Stimulated activated CD8-positive, alpha-beta memory T cell treated with anti-CD3 and anti-CD28 coated beads, Interleukin-15, amount 100 ng/mL, for 4 hours (primary cell): ENCODE measurements around the gene NARF.

ENCODE experiments used
- DNase-seq, 2 donors: peaks; one replicate each; pipeline ENCODE4 v3.0.0-alpha.2; 2020; ENCODE audit warnings: low read depth in 2 of 2

The NARF gene

DNA sequence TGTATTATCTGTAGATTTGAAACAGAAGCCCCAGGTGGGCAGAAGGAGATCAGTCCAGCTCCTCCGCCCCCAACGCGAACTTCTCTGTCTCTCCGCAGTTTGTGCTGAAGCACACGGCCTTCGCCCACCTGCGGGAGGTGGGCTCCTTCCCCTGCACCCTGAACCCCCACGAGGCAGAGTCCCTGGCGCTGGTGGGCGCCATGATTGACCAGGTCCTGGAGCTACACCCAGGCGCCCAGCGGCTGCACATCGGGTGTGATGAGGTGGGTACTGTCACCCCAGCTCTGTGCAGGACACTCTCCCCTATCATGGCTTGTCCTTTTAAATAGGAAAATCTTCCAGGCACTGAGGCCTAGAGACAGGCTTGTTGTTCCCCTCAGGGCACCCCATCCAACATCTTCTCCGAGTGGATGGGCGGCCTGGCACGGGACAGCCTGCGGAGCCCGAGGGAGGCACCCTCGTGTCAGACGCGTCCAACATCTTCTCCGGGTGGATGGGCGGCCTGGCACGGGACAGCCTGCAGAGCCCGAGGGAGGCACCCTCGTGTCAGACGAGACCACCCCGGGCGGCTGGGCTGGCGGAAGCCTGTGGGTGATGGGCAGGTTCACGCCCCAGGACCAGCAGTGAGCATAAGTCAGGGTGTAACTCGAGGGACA lies 24.9 kb upstream of the NARF start:
- no peak for DNase-seq

DNA sequence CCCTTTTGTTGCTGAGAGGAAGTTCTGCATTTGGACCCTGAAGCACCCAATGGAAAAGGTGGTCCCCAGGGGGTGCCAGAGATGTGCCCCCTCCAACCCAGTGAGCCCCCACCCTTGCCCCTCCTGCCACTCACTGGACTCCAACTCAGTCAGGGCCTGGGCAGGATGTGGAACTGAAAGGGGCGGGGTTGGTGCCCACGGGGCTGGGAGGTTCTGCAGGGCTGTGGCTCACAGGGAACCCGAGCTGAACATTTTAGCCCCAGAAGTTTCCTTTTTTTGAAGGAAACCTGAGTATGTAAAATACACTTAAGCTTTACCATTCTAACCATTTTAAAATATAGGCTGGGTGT lies 24.4 kb upstream of the NARF start:
- no peak for DNase-seq

DNA sequence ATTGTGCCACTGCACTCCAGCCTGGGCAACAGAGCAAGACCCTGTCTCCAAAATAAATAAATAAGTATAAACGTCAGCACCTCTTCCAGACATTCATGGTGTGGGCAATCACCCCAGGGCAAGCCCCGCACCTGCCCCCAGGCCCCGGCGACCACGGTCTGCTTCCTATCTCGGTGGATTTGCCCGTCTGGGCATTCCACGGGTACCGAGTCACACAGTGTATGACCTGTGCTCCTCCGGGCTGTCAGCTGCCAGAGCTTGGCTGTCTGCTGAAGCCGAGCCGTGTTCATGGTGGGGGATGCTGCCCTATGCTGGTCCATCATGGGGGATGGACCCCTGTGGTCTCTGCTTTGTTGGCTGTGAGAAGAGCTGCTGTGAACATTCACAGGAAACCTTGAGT lies 23.4 kb upstream of the NARF start:
- no peak for DNase-seq

DNA sequence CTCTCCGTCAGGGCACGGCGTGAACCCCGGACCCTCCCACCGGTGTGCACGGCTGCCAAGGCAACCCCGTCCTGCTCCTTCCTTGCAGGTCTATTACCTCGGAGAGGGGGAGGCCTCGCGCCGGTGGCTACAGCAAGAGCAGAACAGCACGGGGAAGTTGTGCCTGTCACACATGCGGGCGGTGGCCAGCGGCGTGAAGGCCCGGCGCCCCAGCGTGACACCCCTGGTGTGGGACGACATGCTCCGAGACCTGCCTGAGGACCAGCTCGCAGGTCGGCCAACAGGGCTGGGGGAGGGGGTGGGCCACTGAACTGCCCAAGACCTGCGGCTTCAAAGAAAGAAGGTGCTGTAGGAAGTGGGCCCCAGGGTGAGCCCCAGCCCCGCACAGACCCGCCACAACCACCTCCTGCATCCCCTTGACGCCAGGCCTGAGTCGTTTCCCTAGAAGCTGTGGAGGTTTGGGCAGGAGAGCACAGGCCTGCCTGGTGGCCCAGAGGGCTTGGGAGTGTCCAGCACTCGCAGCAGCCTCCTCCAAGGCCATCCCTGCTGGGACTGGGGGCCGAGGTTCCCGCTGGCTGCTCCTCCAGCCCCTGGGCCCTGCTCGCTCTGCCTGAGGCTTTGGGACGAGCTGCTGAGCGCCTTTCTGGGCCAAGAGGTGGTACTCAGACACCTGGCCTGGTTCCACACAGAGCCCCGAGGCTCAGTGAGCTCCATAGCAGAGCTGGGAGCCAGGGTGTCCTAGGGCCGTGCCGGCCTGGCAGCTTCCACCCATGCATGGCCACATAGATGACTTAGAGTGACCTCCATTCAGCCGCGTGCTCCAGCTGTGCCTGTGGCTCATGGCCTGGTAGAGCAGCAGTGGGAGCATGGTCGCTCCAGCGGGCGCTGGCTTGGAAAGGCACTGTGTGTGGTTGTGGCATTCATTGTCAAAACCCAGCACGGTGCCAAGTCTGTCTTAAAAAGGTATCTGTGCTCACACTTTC lies 22.6 kb upstream of the NARF start:
- no peak for DNase-seq

DNA sequence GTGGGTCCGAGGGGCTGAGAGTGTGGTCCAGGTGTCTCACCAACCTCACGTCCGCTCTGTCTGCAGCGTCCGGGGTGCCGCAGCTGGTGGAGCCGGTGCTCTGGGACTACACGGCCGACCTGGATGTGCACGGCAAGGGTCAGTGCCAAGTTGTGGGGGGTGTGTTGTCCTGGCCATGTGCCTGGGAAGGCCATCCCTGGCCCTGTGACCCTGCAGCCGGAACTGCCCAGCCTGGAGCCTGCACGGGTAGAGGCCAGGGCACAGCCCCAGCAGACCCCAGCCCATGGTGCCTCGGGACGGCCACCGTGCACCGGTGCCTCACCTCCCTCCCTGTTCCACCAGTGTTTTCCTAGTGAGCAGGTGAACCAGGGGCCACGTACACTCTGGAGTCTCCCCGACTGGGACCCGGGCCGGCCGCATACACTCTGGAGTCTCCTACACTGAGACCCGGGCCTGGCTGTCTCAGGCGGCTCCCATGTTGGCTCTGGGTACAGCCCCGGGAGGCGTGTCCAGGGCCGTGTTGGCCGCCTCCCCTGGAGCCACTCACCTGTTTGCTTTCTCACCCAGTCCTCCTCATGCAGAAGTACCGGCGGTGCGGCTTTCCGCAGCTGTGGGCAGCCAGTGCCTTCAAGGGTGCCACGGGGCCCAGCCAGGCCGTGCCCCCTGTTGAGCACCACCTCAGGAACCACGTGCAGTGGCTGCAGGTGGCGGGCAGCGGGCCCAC lies 21.8 kb upstream of the NARF start:
- no peak for DNase-seq

DNA sequence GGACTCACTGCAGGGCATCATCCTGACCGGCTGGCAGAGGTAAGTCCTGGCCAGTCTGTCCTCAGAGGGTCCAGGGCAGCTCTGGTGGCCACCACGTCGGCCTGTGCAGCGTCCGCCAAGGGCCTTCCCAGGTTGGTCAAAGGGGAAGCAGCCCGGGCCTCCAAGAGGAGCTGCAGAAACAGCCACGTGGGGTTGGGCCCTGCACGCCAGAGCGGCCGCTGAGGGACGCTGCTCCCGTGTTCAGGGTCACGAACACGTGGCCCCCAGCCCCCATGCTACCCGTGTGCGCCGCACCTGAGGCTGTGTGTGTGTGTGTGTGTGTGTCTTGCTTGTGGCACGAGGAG lies 21.2 kb upstream of the NARF start:
- no peak for DNase-seq

DNA sequence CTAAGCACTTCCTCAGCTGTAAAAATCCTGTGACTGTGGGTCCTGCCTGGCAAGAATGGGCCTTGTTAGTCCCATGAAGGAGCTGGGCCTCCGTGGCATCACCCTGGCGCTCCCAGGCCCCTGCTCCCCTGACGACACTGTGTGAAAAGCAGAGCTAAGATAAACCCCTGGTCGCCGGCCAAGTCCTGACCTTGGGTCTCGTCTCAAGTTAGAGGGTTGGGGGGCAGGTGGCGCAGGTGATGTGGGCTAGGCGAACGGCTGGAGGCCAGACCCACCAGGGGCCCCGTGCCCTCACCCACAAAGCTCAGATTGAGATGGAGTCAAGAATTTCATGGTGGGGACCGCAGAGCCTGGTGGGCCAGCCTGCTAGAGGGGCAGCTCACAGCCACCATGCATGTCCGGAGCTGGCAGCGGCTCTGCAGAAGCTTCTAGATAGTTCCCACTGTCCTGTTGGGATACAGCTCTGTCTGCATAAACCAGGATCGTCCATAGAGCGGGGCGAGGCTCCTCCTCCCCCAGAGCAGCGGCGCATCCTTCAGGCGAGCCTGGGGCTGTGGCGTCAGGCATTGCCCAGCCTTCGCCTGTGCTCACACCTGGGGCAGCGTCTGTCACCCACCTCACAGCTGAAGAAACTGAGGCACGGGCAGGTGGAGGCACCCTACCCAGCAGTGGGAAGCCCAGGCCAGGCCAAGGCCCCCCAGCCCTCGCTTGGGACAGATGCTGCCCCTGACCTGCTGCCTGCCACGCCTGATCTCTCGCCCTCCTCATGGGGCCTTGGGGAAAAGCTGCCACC lies 19.9 kb upstream of the NARF start:
- no peak for DNase-seq

DNA sequence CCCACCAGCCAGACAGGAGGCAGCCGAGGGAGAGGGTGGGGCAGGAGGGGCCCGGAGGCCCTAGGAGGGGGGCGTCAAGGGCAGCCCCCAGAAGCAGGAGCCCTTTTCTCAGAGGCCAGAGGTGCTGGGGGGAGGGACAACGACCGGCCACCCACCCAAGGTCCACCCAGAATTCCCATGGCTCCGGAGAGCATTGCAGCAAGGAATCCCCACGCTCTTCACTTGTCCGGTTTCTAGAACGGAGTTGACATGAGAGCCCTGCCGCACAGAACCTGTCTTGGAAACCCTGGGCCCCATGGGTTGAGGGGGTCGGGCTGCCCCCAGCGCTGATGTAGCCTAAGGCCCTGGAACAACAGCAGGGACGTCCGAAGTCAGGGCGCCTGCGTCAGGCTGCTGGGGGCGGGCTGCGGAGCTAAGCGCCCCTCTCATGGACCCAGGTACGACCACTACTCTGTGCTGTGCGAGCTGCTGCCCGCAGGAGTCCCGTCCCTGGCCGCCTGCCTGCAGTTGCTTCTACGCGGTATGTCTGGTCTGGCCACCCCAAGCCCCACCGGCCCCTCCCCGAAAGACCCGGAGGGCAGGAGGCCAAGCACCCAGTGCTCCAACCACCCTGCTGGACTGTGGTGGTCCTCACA lies 19.2 kb upstream of the NARF start:
- DNase-seq: no peak

DNA sequence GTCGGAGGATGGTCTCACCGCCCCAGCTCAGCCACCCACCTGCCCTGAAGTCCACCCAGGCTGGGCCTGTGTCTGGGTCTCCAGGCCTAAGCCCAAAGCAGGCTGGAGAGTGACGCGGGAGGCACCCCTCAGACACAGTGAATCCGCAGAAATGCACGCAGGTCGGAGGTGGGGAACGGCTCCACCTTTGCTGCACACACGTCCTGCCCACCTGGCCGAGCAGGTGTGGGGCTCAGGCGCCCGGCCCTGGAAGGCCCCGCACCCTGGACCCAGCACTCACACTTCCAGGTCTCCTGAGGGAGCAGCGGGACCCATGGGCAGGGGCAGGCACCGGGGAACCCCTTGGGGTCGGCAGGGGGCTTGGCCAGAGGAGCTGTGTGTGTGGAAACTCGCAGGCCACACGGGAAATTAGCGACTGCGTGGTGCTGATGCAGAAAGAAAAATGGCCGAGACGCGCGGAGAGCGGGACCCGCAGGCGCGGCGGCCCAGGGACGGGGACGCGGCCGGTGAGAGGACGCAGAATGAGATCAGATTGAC lies 18.6 kb upstream of the NARF start:
- DNase-seq: no peak

DNA sequence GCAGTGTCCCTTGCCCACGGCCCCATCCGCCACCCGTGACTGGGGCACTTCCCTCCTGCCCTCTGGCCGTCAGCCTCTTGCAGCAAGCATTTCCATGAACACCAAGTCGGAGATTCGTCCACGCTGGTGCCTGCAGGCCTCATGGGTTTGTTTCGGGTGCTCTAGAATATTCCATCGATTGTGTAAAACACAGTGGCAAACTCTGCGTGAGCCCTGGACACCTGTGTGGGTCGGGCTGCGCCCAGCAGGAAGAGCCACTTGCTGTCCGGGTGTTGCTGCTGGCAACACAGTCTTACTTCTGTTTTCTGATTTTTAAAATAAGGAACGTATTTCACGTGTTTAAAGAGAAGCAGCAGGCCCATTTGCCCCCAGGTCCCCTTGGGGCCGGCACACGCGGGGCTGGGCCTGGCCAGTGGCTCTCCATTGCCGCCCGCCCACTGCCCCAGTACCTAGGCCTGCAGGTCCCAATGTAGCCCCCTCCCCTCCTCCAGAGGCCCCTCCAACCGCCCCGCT lies 18.0 kb upstream of the NARF start:
- DNase-seq: no peak

DNA sequence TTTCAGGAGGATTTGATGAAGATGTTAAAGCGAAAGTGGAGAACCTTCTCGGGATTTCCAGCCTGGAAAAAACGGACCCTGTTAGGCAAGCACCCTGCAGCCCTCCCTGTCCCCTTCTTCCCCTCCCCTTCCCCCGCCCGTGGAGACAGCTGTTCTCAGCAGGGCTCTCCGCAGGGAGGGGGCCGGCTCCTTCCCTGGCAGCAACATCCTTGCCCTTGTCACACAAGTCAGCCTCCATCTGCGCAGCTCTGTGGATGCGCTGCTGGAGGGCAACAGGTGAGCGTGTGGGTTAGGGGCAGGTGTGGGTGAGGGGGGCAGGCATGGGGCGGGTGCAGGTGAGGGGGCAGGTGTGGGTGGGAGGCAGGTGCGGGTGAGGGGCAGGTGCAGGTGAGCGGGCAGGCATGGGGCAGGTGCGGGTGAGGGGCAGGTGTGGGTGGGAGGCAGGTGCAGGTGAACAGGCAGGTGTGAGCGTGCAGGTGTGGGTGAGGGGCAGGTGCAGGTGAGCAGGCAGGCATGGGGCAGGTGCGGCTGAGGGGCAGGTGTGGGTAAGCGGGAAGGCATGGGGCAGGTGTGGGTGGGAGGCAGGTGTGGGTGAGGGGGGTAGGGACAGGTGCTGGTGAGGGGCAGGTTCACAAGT lies 17.4 kb upstream of the NARF start:
- no peak for DNase-seq

DNA sequence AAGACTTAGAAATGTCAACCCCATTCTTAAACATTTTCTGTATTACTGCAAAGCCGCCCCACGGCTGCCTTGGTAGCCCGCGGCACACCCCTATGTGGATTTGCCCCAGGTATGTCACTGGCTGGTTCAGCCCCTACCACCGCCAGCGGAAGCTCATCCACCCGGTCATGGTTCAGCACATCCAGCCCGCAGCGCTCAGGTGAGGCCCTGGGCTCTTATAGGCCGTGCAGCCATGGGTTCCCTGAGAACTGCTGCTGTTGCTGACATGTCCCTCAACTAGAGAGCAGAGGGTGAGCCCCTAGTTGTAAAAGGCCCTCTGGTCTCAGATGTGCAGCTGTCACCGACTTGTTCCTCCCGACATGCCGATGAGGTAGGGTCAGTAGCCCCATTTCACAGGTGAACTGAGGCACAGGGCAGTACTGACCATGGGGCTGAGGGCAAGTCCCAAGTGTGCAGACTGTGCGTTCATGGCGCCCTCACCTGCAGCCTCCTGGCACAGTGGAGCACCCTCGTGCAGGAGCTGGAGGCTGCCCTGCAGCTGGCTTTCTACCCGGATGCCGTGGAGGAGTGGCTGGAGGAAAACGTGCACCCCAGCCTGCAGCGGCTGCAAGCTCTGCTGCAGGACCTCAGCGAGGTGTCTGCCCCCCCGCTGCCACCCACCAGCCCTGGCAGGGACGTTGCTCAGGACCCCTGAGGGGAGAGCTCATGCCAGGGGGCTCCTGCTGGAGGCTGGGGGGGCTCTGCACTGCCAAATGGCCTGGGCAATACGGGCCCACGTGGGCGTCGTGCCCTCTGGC lies 16.7 kb upstream of the NARF start:
- no peak for DNase-seq

DNA sequence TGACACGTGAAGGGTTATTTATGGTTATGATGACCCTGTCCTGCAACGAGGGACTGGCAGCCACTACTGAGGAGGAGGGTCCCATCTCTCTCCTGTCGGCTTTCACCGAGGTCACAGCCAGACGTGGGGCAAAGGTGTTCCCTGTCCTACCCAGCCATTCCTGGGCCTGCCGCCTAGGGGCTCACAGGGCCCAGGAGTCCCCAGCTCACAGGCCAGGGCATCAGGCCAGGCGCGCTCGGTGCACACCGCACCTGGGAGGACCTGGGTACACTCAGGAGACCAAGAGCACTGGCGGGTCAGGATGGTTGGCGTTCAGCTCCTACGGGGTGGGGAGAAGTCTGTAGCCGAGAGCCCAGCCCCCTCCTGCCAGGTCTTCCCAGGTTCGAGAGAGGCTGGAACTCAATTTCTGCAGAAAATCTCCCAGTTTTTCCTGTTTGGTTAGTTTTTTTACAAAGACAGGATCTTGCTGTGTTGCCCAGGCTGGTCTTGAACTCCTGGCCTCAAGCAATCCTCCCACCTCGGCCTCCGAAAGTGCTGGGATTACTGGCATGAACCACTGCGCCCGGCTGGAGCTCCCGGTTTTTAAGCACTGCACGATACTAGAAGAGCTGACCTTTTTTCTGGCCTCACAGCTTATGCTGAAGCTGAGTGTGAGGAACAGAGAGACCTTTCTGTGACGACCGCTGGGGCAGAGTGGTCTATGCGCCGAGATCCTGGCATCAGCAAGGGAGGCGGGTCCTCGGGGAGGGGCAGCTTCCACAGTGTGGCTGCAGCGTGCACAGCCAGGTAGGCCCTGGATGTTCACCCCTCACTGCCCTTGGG lies 15.7 kb upstream of the NARF start:
- no peak for DNase-seq

DNA sequence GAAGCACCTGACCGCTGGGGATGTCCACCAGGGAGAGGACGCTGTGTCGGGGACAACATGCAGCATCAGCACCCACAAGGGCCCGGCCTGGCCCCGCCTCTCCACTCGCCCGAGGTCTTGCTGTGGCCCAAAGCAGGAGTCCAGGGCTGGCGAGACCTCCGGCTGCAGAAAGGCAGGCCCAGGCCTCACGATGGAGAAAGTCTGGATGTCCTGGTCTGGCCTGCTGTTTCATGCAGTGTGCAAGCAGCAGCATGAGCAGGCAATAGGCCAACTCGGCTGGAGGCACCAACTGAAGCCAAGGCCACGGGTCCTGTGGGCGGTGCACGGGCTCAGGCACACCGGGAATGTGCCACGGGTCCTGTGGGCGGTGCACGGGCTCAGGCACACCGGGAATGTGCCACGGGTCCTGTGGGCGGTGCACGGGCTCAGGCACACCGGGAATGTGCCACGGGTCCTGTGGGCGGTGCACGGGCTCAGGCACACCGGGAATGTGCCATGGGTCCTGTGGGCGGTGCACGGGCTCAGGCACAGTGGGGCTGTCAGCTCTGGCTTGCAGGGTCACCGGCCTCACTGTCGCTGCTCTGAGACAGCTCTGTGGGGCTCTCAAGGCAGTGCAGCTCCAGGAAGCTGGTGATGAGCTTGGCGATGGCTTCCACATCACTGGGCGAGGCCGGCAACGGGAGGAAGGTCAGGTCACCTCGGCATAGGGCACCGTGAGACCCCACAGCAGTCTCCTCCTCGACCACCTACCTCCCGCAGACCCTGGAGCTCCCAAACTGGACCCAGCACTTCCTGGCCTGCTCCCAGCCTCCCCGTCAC lies 14.9 kb upstream of the NARF start:
- no peak for DNase-seq

DNA sequence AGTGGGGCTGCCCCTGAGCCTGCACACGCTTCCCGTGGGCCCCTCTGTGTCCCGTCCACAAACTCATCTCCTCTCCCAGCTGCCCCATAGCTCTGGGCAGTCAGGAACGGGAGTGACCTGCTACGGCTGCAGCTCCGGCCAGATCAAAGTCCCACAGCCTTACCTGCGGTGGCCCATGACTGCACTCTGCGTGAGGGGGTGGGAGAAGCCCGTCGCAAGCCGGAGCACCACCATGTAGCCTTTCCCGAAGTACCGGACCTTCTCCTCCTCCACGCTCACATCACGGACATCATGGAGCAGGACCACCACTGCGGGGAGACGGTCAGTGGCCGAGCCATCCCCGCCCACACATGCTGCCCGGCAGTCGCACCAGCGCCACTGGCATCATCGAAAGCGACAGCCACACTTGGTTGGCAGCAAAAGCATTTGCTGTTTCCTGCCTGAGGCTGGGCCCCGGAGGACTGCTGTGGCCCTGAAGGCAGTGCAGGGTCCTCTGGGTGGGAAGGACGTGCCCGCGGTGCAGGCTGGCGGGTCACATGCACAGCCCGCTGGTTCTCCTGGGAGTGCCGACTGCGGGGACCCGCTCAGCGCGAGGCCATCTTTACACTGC lies 14.2 kb upstream of the NARF start:
- no peak for DNase-seq

DNA sequence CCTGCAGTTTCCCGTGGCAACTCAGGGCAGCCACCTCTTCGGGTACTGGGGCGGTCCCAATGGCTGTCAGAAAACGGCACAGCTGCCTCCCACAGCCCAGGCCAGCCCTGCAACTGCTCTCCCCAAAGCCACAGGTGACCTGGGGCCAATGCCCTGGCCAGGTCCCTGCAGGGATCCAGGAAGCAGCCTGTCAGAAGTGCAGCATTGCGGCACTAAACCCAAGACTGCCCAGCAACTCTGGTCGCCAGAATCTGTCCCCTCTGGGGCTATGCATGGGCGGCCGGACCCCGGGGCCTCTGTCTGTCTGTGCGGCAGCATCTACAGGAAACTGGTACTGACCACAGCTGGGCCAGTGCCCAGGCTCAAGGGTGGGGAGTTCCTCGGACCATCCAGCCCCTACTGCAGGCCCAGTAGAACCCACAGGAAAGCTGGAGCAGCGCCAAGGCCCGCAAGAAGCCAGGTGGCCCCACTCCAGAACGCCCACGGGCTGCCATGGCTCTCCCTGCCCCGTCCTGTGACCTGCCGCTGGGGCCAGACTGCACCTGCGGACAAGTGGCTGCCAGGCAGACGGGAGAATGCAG lies 13.5 kb upstream of the NARF start:
- no peak for DNase-seq

DNA sequence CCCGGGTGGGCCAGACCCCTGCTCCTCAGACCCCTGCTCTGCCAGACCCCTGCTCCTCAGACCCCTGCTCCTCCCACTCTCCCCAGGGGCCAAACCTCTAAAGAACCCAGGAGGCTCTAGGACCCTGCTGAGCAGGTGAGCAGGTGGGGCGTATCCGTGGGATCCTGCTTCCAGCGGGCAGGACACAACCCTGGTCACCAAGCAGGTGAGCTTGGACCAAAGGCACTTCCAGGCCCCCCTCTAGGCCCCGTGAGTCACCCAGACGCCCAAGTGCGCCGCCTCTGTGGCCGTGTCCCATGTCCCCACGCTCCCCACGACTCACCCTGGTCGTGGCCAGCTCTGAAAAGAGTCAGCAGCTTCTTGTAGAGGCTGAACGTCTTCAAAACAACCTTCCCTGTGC lies 13.0 kb upstream of the NARF start:
- DNase-seq: no peak
